Measurements from ENCODE around the gene TMEM151B. TPM values are rescaled to one million over a fixed set of nuclear protein-coding genes. Genes with fewer than 3 reads are reported as not detected.

The TMEM151B gene
- total and polyA plus RNA-seq, 2 of the 13 experiments (the other 11 are each of a cell fraction or from before 2014, with no cell fraction given), result not detected

GRCh38 chr6:44245391-44245911 is 24.8 kb upstream of the TMEM151B start (continued):
- no peak; the same call in 1 of the 2 replicates for TF ChIP-seq ZNF333 (CRISPR knock-in tag; IDR thresholded peaks at IDR 0.05; ENCODE audit: borderline replicate concordance)
- no peak for TF ChIP-seq ADNP (CRISPR knock-in tag; IDR thresholded peaks at IDR 0.05)
- no peak for TF ChIP-seq KDM3A (CRISPR knock-in tag; IDR thresholded peaks at IDR 0.05; ENCODE audit: low read depth)
- TF ChIP-seq ZNF362 (CRISPR knock-in tag; IDR thresholded peaks at IDR 0.05; ENCODE audit: borderline replicate concordance), result no peak
- TF ChIP-seq TCF12 (IDR thresholded peaks at IDR 0.05), result no peak
- no peak for TF ChIP-seq TCF12 (CRISPR knock-in tag; IDR thresholded peaks at IDR 0.05)
- TF ChIP-seq ZNF468 (CRISPR knock-in tag; IDR thresholded peaks at IDR 0.05), result no peak
- no peak for TF ChIP-seq ZNF367 (CRISPR knock-in tag; IDR thresholded peaks at IDR 0.05; ENCODE audit: borderline replicate concordance)
- no peak for TF ChIP-seq ZNF678 (CRISPR knock-in tag; IDR thresholded peaks at IDR 0.05)
- 0 out of 2 replicates have a peak, but pooled peaks have one; percentile 43 for TF ChIP-seq ZC3H4 (CRISPR knock-in tag; IDR thresholded peaks at IDR 0.05; ENCODE audit: borderline replicate concordance)
- TF ChIP-seq ZFP36L2 (CRISPR knock-in tag; IDR thresholded peaks at IDR 0.05), result no peak
- no peak for TF ChIP-seq MAFG (CRISPR knock-in tag; IDR thresholded peaks at IDR 0.05)
- 0 out of 2 replicates have a peak, but pooled peaks have one; percentile 22 for TF ChIP-seq NFKBIZ (CRISPR knock-in tag; IDR thresholded peaks at IDR 0.05)
- TF ChIP-seq NCOA1 (CRISPR knock-in tag; IDR thresholded peaks at IDR 0.05), result peak; percentile 94
- TF ChIP-seq EED (CRISPR knock-in tag; IDR thresholded peaks at IDR 0.05), result 0 out of 2 replicates have a peak, but pooled peaks have one; percentile 93
- TF ChIP-seq NFE2L1 (CRISPR knock-in tag; IDR thresholded peaks at IDR 0.05; ENCODE audit: borderline replicate concordance), result no peak
- TF ChIP-seq ZNF577 (CRISPR knock-in tag; IDR thresholded peaks at IDR 0.05; ENCODE audit: borderline replicate concordance, low read depth), result no peak
- TF ChIP-seq SKI (IDR thresholded peaks at IDR 0.05; ENCODE audit: partially characterized antibody), result no peak
- TF ChIP-seq, protein P1, sequence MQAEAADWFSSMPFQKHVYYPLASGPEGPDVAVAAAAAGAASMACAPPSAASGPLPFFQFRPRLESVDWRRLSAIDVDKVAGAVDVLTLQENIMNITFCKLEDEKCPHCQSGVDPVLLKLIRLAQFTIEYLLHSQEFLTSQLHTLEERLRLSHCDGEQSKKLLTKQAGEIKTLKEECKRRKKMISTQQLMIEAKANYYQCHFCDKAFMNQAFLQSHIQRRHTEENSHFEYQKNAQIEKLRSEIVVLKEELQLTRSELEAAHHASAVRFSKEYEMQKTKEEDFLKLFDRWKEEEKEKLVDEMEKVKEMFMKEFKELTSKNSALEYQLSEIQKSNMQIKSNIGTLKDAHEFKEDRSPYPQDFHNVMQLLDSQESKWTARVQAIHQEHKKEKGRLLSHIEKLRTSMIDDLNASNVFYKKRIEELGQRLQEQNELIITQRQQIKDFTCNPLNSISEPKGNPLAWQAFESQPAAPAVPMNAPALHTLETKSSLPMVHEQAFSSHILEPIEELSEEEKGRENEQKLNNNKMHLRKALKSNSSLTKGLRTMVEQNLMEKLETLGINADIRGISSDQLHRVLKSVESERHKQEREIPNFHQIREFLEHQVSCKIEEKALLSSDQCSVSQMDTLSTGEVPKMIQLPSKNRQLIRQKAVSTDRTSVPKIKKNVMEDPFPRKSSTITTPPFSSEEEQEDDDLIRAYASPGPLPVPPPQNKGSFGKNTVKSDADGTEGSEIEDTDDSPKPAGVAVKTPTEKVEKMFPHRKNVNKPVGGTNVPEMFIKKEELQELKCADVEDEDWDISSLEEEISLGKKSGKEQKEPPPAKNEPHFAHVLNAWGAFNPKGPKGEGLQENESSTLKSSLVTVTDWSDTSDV (CRISPR knock-in tag; IDR thresholded peaks at IDR 0.05), result peak; percentile 20; the same call in 1 of the 2 replicates
- TF ChIP-seq AFF4 (CRISPR knock-in tag; IDR thresholded peaks at IDR 0.05), result no peak
- TF ChIP-seq CBX5 (CRISPR knock-in tag; IDR thresholded peaks at IDR 0.05; ENCODE audit: borderline replicate concordance), result no peak
- no peak for TF ChIP-seq MED8 (CRISPR knock-in tag; IDR thresholded peaks at IDR 0.05; ENCODE audit: insufficient replicate concordance)
- no peak for TF ChIP-seq ZNF101 (CRISPR knock-in tag; IDR thresholded peaks at IDR 0.05; ENCODE audit: borderline replicate concordance, low read depth)
- TF ChIP-seq KDM1A (CRISPR knock-in tag; IDR thresholded peaks at IDR 0.05), result no peak
- no peak for TF ChIP-seq ZBTB20 (CRISPR knock-in tag; IDR thresholded peaks at IDR 0.05; ENCODE audit: borderline replicate concordance, low read depth)

Measured in HepG2 (cell line).